BE2C (cell line): Measurements from ENCODE around the gene MYH9.
"Not testable (repeated sequence)": the region's sequence is repeated elsewhere in the genome, so short reads cannot be mapped to it uniquely, and the experiment has no call there.

Source experiments
- DNase-seq: peaks from one replicate; pipeline ENCODE4 v3.0.0-alpha.2; 2020
- H3K27me3 ChIP-seq: fragments of 250-450 bp; sonication (Bioruptor Pico); 2 replicates; pipeline ENCODE4 v1.5.1; 2020; ENCODE audit warnings: mild to moderate bottlenecking
- H3K36me3 ChIP-seq: fragments of 250-450 bp; sonication (Bioruptor Pico); 2 replicates; pipeline ENCODE4 v1.5.1; 2020; ENCODE audit warnings: mild to moderate bottlenecking
- H3K4me1 ChIP-seq: fragments of 250-450 bp; sonication (Bioruptor Pico); 2 replicates; pipeline ENCODE4 v1.5.1; 2020
- H3K4me3 ChIP-seq: 2 replicates; pipeline ENCODE4 v1.5.1; 2011; ENCODE audit warnings: low read depth, low read length
- H3K9me3 ChIP-seq: fragments of 250-450 bp; sonication (Bioruptor Pico); 2 replicates; pipeline ENCODE4 v1.5.1; 2020
- CTCF ChIP-seq: IDR thresholded peaks from 2 replicates; pipeline ENCODE4 v1.5.1; 2012; ENCODE audit warnings: mild to moderate bottlenecking, low read depth, low read length

MYH9 gene

GRCh38 chr22:36277482-36278291 is 110.1 kb downstream of the MYH9 start:
- no peak overlapping the region for H3K4me3 ChIP-seq
- peak; percentile 74 for TF ChIP-seq CTCF
- H3K27me3 ChIP-seq, result no peaks in the 10 kb centered on the region
- DNase-seq, result peak; percentile 60
- no peaks in the 10 kb centered on the region; the same call in 1 of the 2 replicates for H3K9me3 ChIP-seq
- peaks cover 13% of the 10 kb centered on the region for H3K36me3 ChIP-seq
- no peaks in the 10 kb centered on the region for H3K4me1 ChIP-seq

GRCh38 chr22:36274531-36274930 is 113.2 kb downstream of the MYH9 start:
- H3K27me3 ChIP-seq, result no peaks in the 10 kb centered on the region
- no peak for TF ChIP-seq CTCF
- DNase-seq, result no peak
- H3K36me3 ChIP-seq, result no peaks in the 10 kb centered on the region
- no peaks in the 10 kb centered on the region for H3K4me1 ChIP-seq
- H3K4me3 ChIP-seq, result no peak overlapping the region
- no peaks in the 10 kb centered on the region; the same call in 1 of the 2 replicates for H3K9me3 ChIP-seq

- H3K4me1 ChIP-seq, H3K9me3 ChIP-seq, H3K36me3 ChIP-seq, H3K27me3 ChIP-seq, H3K4me3 ChIP-seq, DNase-seq: not testable (repeated sequence)
Measured at GRCh38 chr22:36271951-36272350, 115.8 kb downstream of the MYH9 start.

- not testable (repeated sequence) for H3K4me3 ChIP-seq, H3K36me3 ChIP-seq, H3K27me3 ChIP-seq, H3K4me1 ChIP-seq, DNase-seq, H3K9me3 ChIP-seq
Measured at GRCh38 chr22:36271231-36271630, 116.5 kb downstream of the MYH9 start.

- Histone ChIP-seq H3K9me3 (no peaks in the 10 kb centered on the region), H3K27me3 (no peaks in the 10 kb centered on the region), H3K36me3 (no peaks in the 10 kb centered on the region), H3K4me3 (no peak overlapping the region), H3K4me1 (no peaks in the 10 kb centered on the region)
- DNase-seq, result no peak
- no peak for TF ChIP-seq CTCF
Measured at GRCh38 chr22:36267896-36268485, 119.8 kb downstream of the MYH9 start.

- TF ChIP-seq CTCF, result no peak
- no peaks in the 10 kb centered on the region for H3K9me3 ChIP-seq
- H3K4me1 ChIP-seq, result no peaks in the 10 kb centered on the region
- H3K36me3 ChIP-seq, result no peaks in the 10 kb centered on the region
- no peaks in the 10 kb centered on the region for H3K27me3 ChIP-seq
- no peak for DNase-seq
- no peak overlapping the region for H3K4me3 ChIP-seq
Measured at GRCh38 chr22:36267058-36267457, 120.7 kb downstream of the MYH9 start.

- not testable (repeated sequence) for H3K4me3 ChIP-seq, H3K27me3 ChIP-seq, H3K36me3 ChIP-seq, DNase-seq, H3K9me3 ChIP-seq, H3K4me1 ChIP-seq
Measured at GRCh38 chr22:36263886-36264664, 123.7 kb downstream of the MYH9 start.

GRCh38 chr22:36263216-36263673 is 124.5 kb downstream of the MYH9 start:
- H3K4me3 ChIP-seq, H3K4me1 ChIP-seq, H3K9me3 ChIP-seq, H3K27me3 ChIP-seq, H3K36me3 ChIP-seq, DNase-seq: not testable (repeated sequence)

- not testable (repeated sequence) for H3K4me1 ChIP-seq, H3K9me3 ChIP-seq, H3K27me3 ChIP-seq, DNase-seq, H3K36me3 ChIP-seq, H3K4me3 ChIP-seq
Measured at GRCh38 chr22:36262307-36262706, 125.5 kb downstream of the MYH9 start.
